Right atrium auricular region (tissue), 2 donors: Measurements from ENCODE around the gene GDPD4. TPM values are rescaled to one million over a fixed set of nuclear protein-coding genes. Genes with fewer than 3 reads are reported as not detected.

Experiments
- DNase-seq: peaks from one replicate; pipeline ENCODE4 v3.0.0-alpha.2; 2019; ENCODE audit warnings: low spot score
- H3K27ac ChIP-seq, 2 donors: fragments of 200-600 bp; sonication (generic); 1 replicate in 1 of 2; 2 replicates in 1 of 2; pipeline ENCODE4 v1.5.1; 2016 to 2019
- H3K27me3 ChIP-seq, 2 donors: fragments of 200-600 bp; sonication (generic); one replicate each; pipeline versions ENCODE4 v1.5.1 to v1.6.0; 2017 to 2019
- H3K36me3 ChIP-seq: fragments of 200-600 bp; sonication (generic); one replicate; pipeline ENCODE4 v1.5.1; 2016
- H3K4me1 ChIP-seq, 2 donors: fragments of 200-600 bp; sonication (generic); one replicate each; pipeline versions ENCODE4 v1.5.1 to v1.6.0; 2017 to 2019
- H3K4me3 ChIP-seq, 2 donors: fragments of 200-600 bp; sonication (generic); 1 replicate in 1 of 2; 2 replicates in 1 of 2; pipeline ENCODE4 v1.5.1; 2017 to 2019; ENCODE audit warnings: mild to moderate bottlenecking in 1 of 2, moderate library complexity in 1 of 2
- H3K9me3 ChIP-seq, 2 donors: fragments of 200-600 bp; sonication (generic); one replicate each; pipeline ENCODE4 v1.5.1; 2019
- total RNA-seq, 2 donors: library from RNA; depleted of rRNA; stranded (reverse); fragments of >200 nt; gene quantifications; one replicate each; pipeline ENCODE4 v1.1.0, GENCODE V29; 2016
- TF ChIP-seq, protein P1 (sequence below), 2 donors: fragments of 200-600 bp; sonication (generic); IDR thresholded peaks; one replicate each; pipeline ENCODE4 v1.5.1; 2019; ENCODE audit warnings: antibody characterized with exemption in 2 of 2

GDPD4 gene
- total RNA-seq, 2 donors from 2014 or later: not detected

- H3K4me1 ChIP-seq: no peaks in the 10 kb centered on the region
- no peaks in the 10 kb centered on the region for H3K9me3 ChIP-seq
- H3K36me3 ChIP-seq: no peaks in the 10 kb centered on the region
- H3K27ac ChIP-seq: no peak overlapping the region
- peak; percentile 44 for DNase-seq
- TF ChIP-seq, protein P1, sequence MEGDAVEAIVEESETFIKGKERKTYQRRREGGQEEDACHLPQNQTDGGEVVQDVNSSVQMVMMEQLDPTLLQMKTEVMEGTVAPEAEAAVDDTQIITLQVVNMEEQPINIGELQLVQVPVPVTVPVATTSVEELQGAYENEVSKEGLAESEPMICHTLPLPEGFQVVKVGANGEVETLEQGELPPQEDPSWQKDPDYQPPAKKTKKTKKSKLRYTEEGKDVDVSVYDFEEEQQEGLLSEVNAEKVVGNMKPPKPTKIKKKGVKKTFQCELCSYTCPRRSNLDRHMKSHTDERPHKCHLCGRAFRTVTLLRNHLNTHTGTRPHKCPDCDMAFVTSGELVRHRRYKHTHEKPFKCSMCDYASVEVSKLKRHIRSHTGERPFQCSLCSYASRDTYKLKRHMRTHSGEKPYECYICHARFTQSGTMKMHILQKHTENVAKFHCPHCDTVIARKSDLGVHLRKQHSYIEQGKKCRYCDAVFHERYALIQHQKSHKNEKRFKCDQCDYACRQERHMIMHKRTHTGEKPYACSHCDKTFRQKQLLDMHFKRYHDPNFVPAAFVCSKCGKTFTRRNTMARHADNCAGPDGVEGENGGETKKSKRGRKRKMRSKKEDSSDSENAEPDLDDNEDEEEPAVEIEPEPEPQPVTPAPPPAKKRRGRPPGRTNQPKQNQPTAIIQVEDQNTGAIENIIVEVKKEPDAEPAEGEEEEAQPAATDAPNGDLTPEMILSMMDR (IDR thresholded peaks at IDR 0.05): no peak
- H3K27me3 ChIP-seq: no peaks in the 10 kb centered on the region
- H3K4me3 ChIP-seq: no peak overlapping the region
These were observed 89.0 kb downstream of the GDPD4 start for GRCh38 chr11:77212314-77213007.

DNA sequence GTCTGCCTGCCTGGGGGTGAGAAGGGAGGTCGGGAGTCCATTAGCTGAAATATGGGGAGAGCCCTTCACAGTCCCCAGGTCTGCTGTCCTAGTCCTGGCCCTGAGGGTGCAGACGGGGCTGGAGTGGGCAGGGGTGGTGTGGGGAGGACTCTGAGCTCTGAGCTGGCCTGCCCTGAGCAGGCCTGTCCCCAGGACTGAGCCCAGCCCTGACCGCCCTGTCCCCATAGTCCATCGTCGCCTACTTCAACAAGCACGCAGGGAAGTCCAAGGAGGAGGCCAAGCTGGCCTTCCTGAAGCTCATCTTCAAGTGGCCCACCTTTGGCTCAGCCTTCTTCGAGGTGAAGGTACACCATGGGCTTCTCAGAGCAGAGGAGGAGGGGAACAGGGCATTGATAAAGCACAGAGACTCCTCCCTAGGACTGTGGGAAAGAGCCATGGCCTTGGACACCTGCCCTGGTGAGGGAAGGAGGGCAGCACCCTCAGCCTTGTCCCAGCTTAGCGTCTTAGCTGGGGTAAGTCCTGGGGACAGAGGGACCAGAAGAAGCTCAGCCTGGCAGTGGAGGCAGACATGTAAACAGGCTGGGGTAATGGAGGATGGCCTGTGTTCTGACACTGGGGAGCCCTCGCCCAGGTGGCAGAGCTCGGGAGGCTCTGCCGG is 89.8 kb downstream of the GDPD4 start:
- TF ChIP-seq, protein P1 (IDR thresholded peaks at IDR 0.05): no peak
- peak; percentile 48 for DNase-seq
- Histone ChIP-seq H3K27ac (no peak overlapping the region), H3K27me3 (no peaks in the 10 kb centered on the region), H3K4me3 (no peak overlapping the region), H3K36me3 (no peaks in the 10 kb centered on the region), H3K4me1 (no peaks in the 10 kb centered on the region), H3K9me3 (no peaks in the 10 kb centered on the region)

DNA sequence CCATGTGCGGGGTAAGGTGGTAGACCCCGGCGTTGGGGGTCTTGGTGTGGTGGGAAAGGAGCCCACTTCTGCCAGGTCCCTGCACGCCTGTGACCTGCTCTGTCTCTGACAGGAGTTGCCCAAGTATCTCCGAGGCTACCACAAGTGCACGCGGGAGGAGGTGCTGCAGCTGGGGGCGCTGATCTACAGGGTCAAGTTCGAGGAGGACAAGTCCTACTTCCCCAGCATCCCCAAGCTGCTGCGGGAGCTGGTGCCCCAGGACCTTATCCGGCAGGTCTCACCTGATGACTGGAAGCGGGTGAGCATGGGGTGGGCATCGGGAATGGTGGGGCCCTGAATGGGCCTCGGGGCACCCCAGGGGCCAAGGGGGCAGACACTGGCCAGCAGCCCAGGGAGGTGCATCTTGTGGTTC is 90.4 kb downstream of the GDPD4 start:
- Histone ChIP-seq H3K4me1 (no peaks in the 10 kb centered on the region), H3K27ac (no peak overlapping the region), H3K27me3 (no peaks in the 10 kb centered on the region), H3K36me3 (no peaks in the 10 kb centered on the region), H3K4me3 (no peak overlapping the region), H3K9me3 (no peaks in the 10 kb centered on the region)
- TF ChIP-seq, protein P1 (IDR thresholded peaks at IDR 0.05): no peak
- peak; percentile 53 for DNase-seq

- Histone ChIP-seq H3K36me3 (no peaks in the 10 kb centered on the region), H3K9me3 (no peaks in the 10 kb centered on the region), H3K27ac (no peak overlapping the region), H3K4me1 (no peaks in the 10 kb centered on the region), H3K4me3 (no peak overlapping the region), H3K27me3 (no peaks in the 10 kb centered on the region)
- TF ChIP-seq, protein P1 (IDR thresholded peaks at IDR 0.05): no peak
- peak; percentile 32 for DNase-seq
These were observed 91.8 kb downstream of the GDPD4 start for GRCh38 chr11:77209663-77210062.

GRCh38 chr11:77208535-77208934 is 93.0 kb downstream of the GDPD4 start:
- TF ChIP-seq, protein P1 (IDR thresholded peaks at IDR 0.05): no peak
- DNase-seq: no peak
- Histone ChIP-seq H3K4me3 (no peak overlapping the region), H3K27me3 (no peaks in the 10 kb centered on the region), H3K36me3 (no peaks in the 10 kb centered on the region), H3K4me1 (no peaks in the 10 kb centered on the region), H3K9me3 (no peaks in the 10 kb centered on the region), H3K27ac (no peak overlapping the region)
